Esophagus (tissue), 2 donors: Measurements from ENCODE around the gene PIKFYVE. TPM values are rescaled to one million over a fixed set of nuclear protein-coding genes. Genes with fewer than 3 reads are reported as not detected.
"Not testable (repeated sequence)": the region's sequence is repeated elsewhere in the genome, so short reads cannot be mapped to it uniquely, and the experiment has no call there.

Experiments
- H3K27ac ChIP-seq, 2 donors: one replicate each; pipeline ENCODE4 v1.5.1; 2013; ENCODE audit warnings: low read depth in 2 of 2, mild to moderate bottlenecking in 2 of 2, inconsistent platforms in 1 of 2, low read length in 1 of 2, moderate library complexity in 1 of 2
- H3K27me3 ChIP-seq, 2 donors: one replicate each; pipeline ENCODE4 v1.6.1; 2013; ENCODE audit warnings: low read length in 2 of 2, control low read depth in 1 of 2, mild to moderate bottlenecking in 1 of 2; ENCODE audit not compliant: insufficient read depth in 2 of 2, control insufficient read depth in 1 of 2
- H3K36me3 ChIP-seq, 2 donors: one replicate each; pipeline ENCODE4 v1.6.1; 2013; ENCODE audit warnings: low read length in 1 of 2; ENCODE audit not compliant: control insufficient read depth in 2 of 2, insufficient read depth in 2 of 2
- H3K4me1 ChIP-seq, 2 donors: one replicate each; pipeline ENCODE4 v1.6.1; 2013; ENCODE audit warnings: low read length in 1 of 2; ENCODE audit not compliant: control insufficient read depth in 2 of 2, insufficient read depth in 2 of 2
- H3K4me3 ChIP-seq, 2 donors: one replicate each; pipeline ENCODE4 v1.5.1; 2013; ENCODE audit warnings: low read length in 2 of 2, mild to moderate bottlenecking in 2 of 2, low read depth in 1 of 2, moderate library complexity in 1 of 2
- H3K9me3 ChIP-seq, 2 donors: one replicate each; pipeline ENCODE4 v1.6.1; 2013; ENCODE audit warnings: mild to moderate bottlenecking in 2 of 2, low read depth in 1 of 2, low read length in 1 of 2, moderate library complexity in 1 of 2; ENCODE audit not compliant: control insufficient read depth in 2 of 2, insufficient read depth in 1 of 2
- WGBS, 2 donors: extraction: QIAGEN DNeasy Blood & Tissue Kit; methylation state at CpG; one replicate each; pipeline ENCODE4 v1.1.7; 2013; 5-methylcytosine and 5-hydroxymethylcytosine counted together
- polyA plus RNA-seq, 2 donors: library from polyadenylated mRNA; stranded (reverse); fragments of 200-250 nt; gene quantifications; one replicate each; pipeline ENCODE4 v1.2.3, GENCODE V29; 2013
- donor health status: healthy with polysubstance abuse.
- donor health status: Bipolar disorder and iron deficiency.

PIKFYVE gene, protein sequence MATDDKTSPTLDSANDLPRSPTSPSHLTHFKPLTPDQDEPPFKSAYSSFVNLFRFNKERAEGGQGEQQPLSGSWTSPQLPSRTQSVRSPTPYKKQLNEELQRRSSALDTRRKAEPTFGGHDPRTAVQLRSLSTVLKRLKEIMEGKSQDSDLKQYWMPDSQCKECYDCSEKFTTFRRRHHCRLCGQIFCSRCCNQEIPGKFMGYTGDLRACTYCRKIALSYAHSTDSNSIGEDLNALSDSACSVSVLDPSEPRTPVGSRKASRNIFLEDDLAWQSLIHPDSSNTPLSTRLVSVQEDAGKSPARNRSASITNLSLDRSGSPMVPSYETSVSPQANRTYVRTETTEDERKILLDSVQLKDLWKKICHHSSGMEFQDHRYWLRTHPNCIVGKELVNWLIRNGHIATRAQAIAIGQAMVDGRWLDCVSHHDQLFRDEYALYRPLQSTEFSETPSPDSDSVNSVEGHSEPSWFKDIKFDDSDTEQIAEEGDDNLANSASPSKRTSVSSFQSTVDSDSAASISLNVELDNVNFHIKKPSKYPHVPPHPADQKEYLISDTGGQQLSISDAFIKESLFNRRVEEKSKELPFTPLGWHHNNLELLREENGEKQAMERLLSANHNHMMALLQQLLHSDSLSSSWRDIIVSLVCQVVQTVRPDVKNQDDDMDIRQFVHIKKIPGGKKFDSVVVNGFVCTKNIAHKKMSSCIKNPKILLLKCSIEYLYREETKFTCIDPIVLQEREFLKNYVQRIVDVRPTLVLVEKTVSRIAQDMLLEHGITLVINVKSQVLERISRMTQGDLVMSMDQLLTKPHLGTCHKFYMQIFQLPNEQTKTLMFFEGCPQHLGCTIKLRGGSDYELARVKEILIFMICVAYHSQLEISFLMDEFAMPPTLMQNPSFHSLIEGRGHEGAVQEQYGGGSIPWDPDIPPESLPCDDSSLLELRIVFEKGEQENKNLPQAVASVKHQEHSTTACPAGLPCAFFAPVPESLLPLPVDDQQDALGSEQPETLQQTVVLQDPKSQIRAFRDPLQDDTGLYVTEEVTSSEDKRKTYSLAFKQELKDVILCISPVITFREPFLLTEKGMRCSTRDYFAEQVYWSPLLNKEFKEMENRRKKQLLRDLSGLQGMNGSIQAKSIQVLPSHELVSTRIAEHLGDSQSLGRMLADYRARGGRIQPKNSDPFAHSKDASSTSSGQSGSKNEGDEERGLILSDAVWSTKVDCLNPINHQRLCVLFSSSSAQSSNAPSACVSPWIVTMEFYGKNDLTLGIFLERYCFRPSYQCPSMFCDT (N-terminal part only)
- polyA plus RNA-seq: 1 to 10 TPM; 2.9 to 3.6 TPM

DNA sequence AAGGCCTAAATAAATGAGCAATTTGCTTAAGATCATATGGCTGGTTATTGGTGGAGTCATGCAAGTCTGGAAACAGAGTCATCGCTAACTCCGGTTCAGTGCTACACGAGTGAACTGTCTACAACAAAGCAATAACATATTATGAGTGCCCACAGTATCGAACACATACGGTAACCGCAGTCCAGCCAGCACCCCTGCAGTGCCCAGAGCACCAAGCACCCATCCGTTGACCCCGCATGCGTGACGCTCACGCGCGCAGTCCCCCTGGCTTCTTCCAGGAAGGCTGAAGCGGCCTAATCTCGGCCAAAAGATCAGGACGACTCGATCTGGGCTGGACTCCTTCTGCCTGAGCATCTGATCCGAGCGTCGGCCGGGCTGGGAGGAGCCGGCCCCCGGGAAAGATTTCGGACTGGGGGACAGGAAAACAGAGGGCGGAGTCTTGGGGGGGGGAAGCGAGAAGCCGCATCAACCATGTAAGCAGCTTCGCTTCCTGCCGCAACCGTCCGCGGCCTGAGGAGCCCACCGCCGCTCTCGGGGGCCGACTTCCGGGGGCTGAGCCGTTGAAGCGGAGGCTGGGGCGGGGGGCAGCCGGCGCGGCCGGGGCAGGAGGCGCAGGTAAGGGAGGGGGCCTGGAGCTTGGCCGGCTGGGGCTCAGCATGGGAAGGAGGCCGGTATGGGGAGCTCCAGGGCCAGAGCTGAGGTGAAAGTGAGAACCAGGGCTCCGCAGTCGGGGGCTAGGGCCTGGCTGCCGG lies at the start of gene PIKFYVE:
PIKFYVE (plus strand) TSS at position 455 of the 752 bp plus-strand sequence. CDS start 5,265 bp downstream, outside the sequence.
- Histone ChIP-seq H3K4me1 (peaks cover 3 to 7% of the 10 kb centered on the region in 2 donors), H3K9me3 (no peaks in the 10 kb centered on the region), H3K27me3 (no peaks in the 10 kb centered on the region), H3K27ac (peak within 1 kb of the TSS; percentile 90 to 92), H3K36me3 (no peaks in the 10 kb centered on the region), H3K4me3 (peak within 1 kb of the TSS; percentile 67 to 92)
- 0 to 1% methylated on average over 50 of the region's 50 CpGs for WGBS, 2 donors

- not testable (repeated sequence) for H3K36me3 ChIP-seq, H3K4me1 ChIP-seq, H3K27me3 ChIP-seq, H3K4me3 ChIP-seq, H3K27ac ChIP-seq, H3K9me3 ChIP-seq
- 79 to 80% methylated on average over 3 of the region's 3 CpGs for WGBS, 2 donors
Observed at GRCh38 chr2:208221873-208222272, 44.2 kb upstream of the PIKFYVE start.

GRCh38 chr2:208222351-208222750 lies 43.7 kb upstream of the PIKFYVE start:
- Histone ChIP-seq H3K36me3 (no peaks in the 10 kb centered on the region), H3K9me3 (no peaks in the 10 kb centered on the region), H3K4me1 (no peaks in the 10 kb centered on the region), H3K27ac (no peak overlapping the region), H3K27me3 (no peaks in the 10 kb centered on the region), H3K4me3 (no peak overlapping the region)
- 65 to 73% methylated on average over 3 of the region's 3 CpGs for WGBS, 2 donors

- Histone ChIP-seq H3K9me3 (peaks cover 0 to 2% of the 10 kb centered on the region in 2 donors), H3K36me3 (no peaks in the 10 kb centered on the region), H3K27me3 (no peaks in the 10 kb centered on the region), H3K4me3 (no peak overlapping the region), H3K4me1 (no peaks in the 10 kb centered on the region), H3K27ac (no peak overlapping the region)
- 95 to 96% methylated on average over 2 of the region's 2 CpGs for WGBS, 2 donors
Observed at GRCh38 chr2:208224802-208225201, 41.3 kb upstream of the PIKFYVE start.

GRCh38 chr2:208227581-208228232 lies 38.3 kb upstream of the PIKFYVE start:
- no peaks in the 10 kb centered on the region for H3K27me3 ChIP-seq
- no peaks in the 10 kb centered on the region for H3K36me3 ChIP-seq
- peaks cover 0 to 2% of the 10 kb centered on the region in 2 donors for H3K9me3 ChIP-seq
- H3K4me1 ChIP-seq: no peaks in the 10 kb centered on the region
- H3K27ac ChIP-seq: no peak overlapping the region
- 93 to 95% methylated on average over 33 of the region's 33 CpGs for WGBS, 2 donors
- H3K4me3 ChIP-seq: no peak overlapping the region

- Histone ChIP-seq H3K36me3 (no peaks in the 10 kb centered on the region), H3K4me3 (no peak overlapping the region), H3K27ac (no peak overlapping the region), H3K27me3 (no peaks in the 10 kb centered on the region), H3K9me3 (peaks cover 0 to 2% of the 10 kb centered on the region in 2 donors), H3K4me1 (no peaks in the 10 kb centered on the region)
- 71 to 73% methylated on average over 1 of the region's 1 CpG for WGBS, 2 donors
Observed at GRCh38 chr2:208228476-208228875, 37.6 kb upstream of the PIKFYVE start.

DNA sequence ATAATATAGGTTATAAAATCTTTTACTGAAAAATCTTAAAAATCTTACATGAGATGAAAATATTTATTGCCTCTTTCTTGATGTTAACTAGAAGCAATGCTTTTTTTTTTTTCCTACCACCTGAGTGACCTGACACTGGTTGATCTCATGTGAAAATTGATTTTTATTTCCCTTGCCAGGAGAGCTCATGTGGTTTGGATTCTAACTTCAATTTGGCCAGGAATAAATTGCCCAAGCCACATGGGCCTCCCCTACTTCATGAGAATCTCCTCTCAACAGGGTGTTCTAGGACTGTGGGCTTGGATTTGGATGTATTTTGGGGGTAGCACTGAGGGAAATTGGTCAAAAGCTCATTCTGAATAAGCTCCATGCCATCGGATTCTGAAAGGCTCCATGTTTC lies 31.3 kb upstream of the PIKFYVE start:
- 94 to 96% methylated on average over 1 of the region's 1 CpG for WGBS, 2 donors
- Histone ChIP-seq H3K9me3 (no peaks in the 10 kb centered on the region), H3K27me3 (no peaks in the 10 kb centered on the region), H3K4me3 (no peak overlapping the region), H3K4me1 (no peaks in the 10 kb centered on the region), H3K27ac (no peak overlapping the region), H3K36me3 (peaks cover 0 to 10% of the 10 kb centered on the region in 2 donors)

- Histone ChIP-seq H3K9me3 (no peaks in the 10 kb centered on the region), H3K36me3 (peaks cover 0 to 13% of the 10 kb centered on the region in 2 donors), H3K4me3 (no peak overlapping the region), H3K4me1 (no peaks in the 10 kb centered on the region), H3K27me3 (no peaks in the 10 kb centered on the region), H3K27ac (no peak overlapping the region)
- WGBS, 2 donors: 78 to 97% methylated on average over 2 of the region's 2 CpGs
Observed at GRCh38 chr2:208235860-208236259, 30.2 kb upstream of the PIKFYVE start.
